H1 (cell line): ENCODE measurements around the gene DBNDD1. TPM values are rescaled to one million over a fixed set of nuclear protein-coding genes. Genes with fewer than 3 reads are reported as not detected.

Experiments used
- CTCF ChIA-PET: fragments of 300-600 bp; sonication (Branson Sonifier 250); formaldehyde crosslinking; loops from one replicate; lab custom pipeline; 2021; ENCODE audit not compliant: partially characterized antibody; lab: Charles Lee
- POLR2A ChIA-PET: fragments of 300-600 bp; sonication (Branson Sonifier 250); formaldehyde crosslinking; loops from one replicate; lab custom pipeline; 2021; ENCODE audit warnings: inconsistent platforms; ENCODE audit not compliant: partially characterized antibody; lab: Charles Lee
- DNase-seq, 2 experiments: peaks; one replicate each; pipeline versions ENCODE4 v3.0.0 to v3.0.0-alpha.2; 2010 to 2022; ENCODE audit warnings: low spot score in 2 of 2, low read depth in 1 of 2, mixed read lengths in 1 of 2
- FAIRE-seq: peaks from 2 replicates; lab custom pipeline; 2011; peaks lifted over from hg19 to GRCh38; lab: Jason Lieb, UNC
- H2AFZ ChIP-seq: 2 replicates; pipeline ENCODE4 v1.8.1; 2012; ENCODE audit warnings: low read length, inconsistent platforms
- H2AK5ac ChIP-seq: 2 replicates; pipeline ENCODE4 v1.6.1; 2013; ENCODE audit warnings: low read depth, low read length
- H2BK120ac ChIP-seq: replicated peaks from 2 replicates; pipeline ENCODE3; 2013; ENCODE audit warnings: low read depth, low read length, inconsistent platforms
- H2BK12ac ChIP-seq: 2 replicates; pipeline ENCODE4 v1.6.1; 2013; ENCODE audit warnings: low read depth, low read length
- H2BK15ac ChIP-seq: 2 replicates; pipeline ENCODE4 v1.6.1; 2013; ENCODE audit warnings: low read length
- H2BK20ac ChIP-seq: 2 replicates; pipeline ENCODE4 v1.6.1; 2013; ENCODE audit warnings: low read length
- H2BK5ac ChIP-seq: 2 replicates; pipeline ENCODE4 v1.6.1; 2013; ENCODE audit warnings: low read depth, low read length
- H3K14ac ChIP-seq: 2 replicates; pipeline ENCODE4 v1.6.1; 2013; ENCODE audit warnings: inconsistent platforms; ENCODE audit not compliant: insufficient read length
- H3K18ac ChIP-seq: 2 replicates; pipeline ENCODE4 v1.6.1; 2013; ENCODE audit warnings: low read length; ENCODE audit errors: extremely low read depth
- H3K23ac ChIP-seq: 2 replicates; pipeline ENCODE4 v1.6.1; 2013; ENCODE audit warnings: inconsistent platforms; ENCODE audit not compliant: insufficient read length
- H3K23me2 ChIP-seq: 2 replicates; pipeline ENCODE4 v1.6.1; 2013; ENCODE audit warnings: low read depth, low read length
- H3K27ac ChIP-seq: 2 replicates; pipeline ENCODE4 v1.6.1; 2011; ENCODE audit warnings: low read depth, low read length, inconsistent platforms
- H3K27me3 ChIP-seq, 4 experiments: replicated peaks in 1 of 4; 1 replicate in 1 of 4; 2 replicates in 3 of 4; pipeline versions ENCODE4 v1.6.1 to v1.8.1; 2011 to 2013; ENCODE audit warnings: low read length in 3 of 4, mild to moderate bottlenecking in 3 of 4, inconsistent platforms in 2 of 4, mixed read lengths in 2 of 4, moderate library complexity in 1 of 4; ENCODE audit not compliant: control insufficient read depth in 3 of 4, insufficient read depth in 3 of 4; ENCODE audit errors: extremely low read depth in 1 of 4
- H3K36me3 ChIP-seq, 4 experiments: 2 replicates each; pipeline versions ENCODE4 v1.6.1 to v1.8.1; 2011 to 2013; ENCODE audit warnings: mild to moderate bottlenecking in 4 of 4, low read length in 3 of 4, moderate library complexity in 2 of 4, control low read depth in 1 of 4, inconsistent platforms in 1 of 4; ENCODE audit not compliant: insufficient read depth in 4 of 4, control insufficient read depth in 2 of 4
- H3K4ac ChIP-seq: replicated peaks from 2 replicates; pipeline ENCODE3; 2013; ENCODE audit warnings: low read length, low read depth, mixed read lengths, inconsistent platforms; ENCODE audit not compliant: insufficient read length
- H3K4me1 ChIP-seq, 4 experiments: replicated peaks in 1 of 4; 1 replicate in 1 of 4; 2 replicates in 3 of 4; pipeline versions ENCODE4 v1.6.1 to v1.8.1; 2011 to 2013; ENCODE audit warnings: low read length in 3 of 4, inconsistent platforms in 2 of 4, mixed read lengths in 1 of 4; ENCODE audit not compliant: insufficient read depth in 4 of 4, control insufficient read depth in 3 of 4
- H3K4me2 ChIP-seq, 2 experiments: 2 replicates each; pipeline versions ENCODE4 v1.6.1 to v1.8.1; 2011 to 2013; ENCODE audit warnings: low read depth in 2 of 2, low read length in 2 of 2, control low read depth in 1 of 2, inconsistent platforms in 1 of 2, mild to moderate bottlenecking in 1 of 2; ENCODE audit not compliant: insufficient read depth in 1 of 2
- H3K4me3 ChIP-seq, 4 experiments: fragments of 200-600, 300-600 bp in 1 of 4; sonication (generic), shearing (Covaris generic), sonication (Bioruptor Twin) in 1 of 4; 2 replicates each; pipeline versions ENCODE4 v1.5.1 to v1.8.1; 2011 to 2016; ENCODE audit warnings: low read length in 4 of 4, low read depth in 3 of 4, control low read depth in 2 of 4, inconsistent platforms in 2 of 4, mild to moderate bottlenecking in 2 of 4, mixed read lengths in 1 of 4, moderate library complexity in 1 of 4; ENCODE audit not compliant: insufficient read depth in 2 of 4; ENCODE audit errors: extremely low read depth in 1 of 4
- H3K56ac ChIP-seq: replicated peaks from 2 replicates; pipeline ENCODE3; 2013; ENCODE audit warnings: low read depth, mild to moderate bottlenecking, mixed read lengths, low read length, inconsistent platforms; ENCODE audit not compliant: insufficient read length
- H3K79me1 ChIP-seq: 2 replicates; pipeline ENCODE4 v1.6.1; 2013; ENCODE audit warnings: low read depth, low read length, control low read depth
- H3K79me2 ChIP-seq, 2 experiments: 2 replicates each; pipeline versions ENCODE4 v1.6.1 to v1.8.1; 2012 to 2013; ENCODE audit warnings: low read length in 2 of 2, mild to moderate bottlenecking in 2 of 2, inconsistent platforms in 1 of 2; ENCODE audit not compliant: insufficient read depth in 2 of 2, control insufficient read depth in 1 of 2
- H3K9ac ChIP-seq, 4 experiments: replicated peaks in 1 of 4; 1 replicate in 1 of 4; 2 replicates in 3 of 4; pipeline versions ENCODE4 v1.6.1 to v1.8.1; 2011 to 2013; ENCODE audit warnings: low read depth in 3 of 4, low read length in 3 of 4, control low read depth in 2 of 4, mild to moderate bottlenecking in 2 of 4, moderate library complexity in 2 of 4, inconsistent platforms in 1 of 4; ENCODE audit errors: extremely low read depth in 1 of 4
- H3K9me3 ChIP-seq, 2 experiments: 2 replicates each; pipeline versions ENCODE4 v1.6.1 to v1.8.1; 2012 to 2013; ENCODE audit warnings: mild to moderate bottlenecking in 2 of 2, moderate library complexity in 2 of 2, control low read depth in 1 of 2, inconsistent platforms in 1 of 2, low read depth in 1 of 2, low read length in 1 of 2, mixed read lengths in 1 of 2; ENCODE audit not compliant: insufficient read depth in 2 of 2
- H4K20me1 ChIP-seq, 2 experiments: replicated peaks in 1 of 2; 2 replicates each; pipeline versions ENCODE3 to v1.8.1; 2011 to 2013; ENCODE audit warnings: inconsistent platforms in 2 of 2, low read length in 2 of 2, mild to moderate bottlenecking in 1 of 2; ENCODE audit not compliant: insufficient read depth in 2 of 2, control insufficient read depth in 1 of 2
- H4K5ac ChIP-seq: 2 replicates; pipeline ENCODE4 v1.6.1; 2013; ENCODE audit warnings: low read length, low read depth, mixed read lengths, inconsistent platforms; ENCODE audit not compliant: insufficient read length
- H4K8ac ChIP-seq: 2 replicates; pipeline ENCODE4 v1.8.0; 2013; ENCODE audit warnings: mild to moderate bottlenecking, moderate library complexity, low read length, inconsistent platforms; ENCODE audit not compliant: insufficient read depth; ENCODE audit errors: extremely low read depth
- H4K91ac ChIP-seq: replicated peaks from 2 replicates; pipeline ENCODE3; 2013; ENCODE audit warnings: low read length, mixed read lengths, inconsistent platforms; ENCODE audit not compliant: insufficient read length
- CBX8 ChIP-seq: fragments of 300-800, 300-1000 bp; sonication (generic); IDR thresholded peaks from 2 replicates; pipeline ENCODE4 v1.7.1; 2016; ENCODE audit warnings: low read depth, low read length, borderline replicate concordance
- CTBP2 ChIP-seq: IDR thresholded peaks from 2 replicates; pipeline ENCODE4 v1.7.0; 2011; ENCODE audit warnings: borderline replicate concordance, mild to moderate bottlenecking, moderate library complexity, mixed read lengths, low read length; ENCODE audit not compliant: insufficient read depth, insufficient read length
- FOSL1 ChIP-seq: IDR thresholded peaks from 2 replicates; pipeline ENCODE4 v1.6.1; 2011; ENCODE audit warnings: mild to moderate bottlenecking, low read depth, low read length, moderate library complexity; ENCODE audit not compliant: insufficient read depth
- GABPA ChIP-seq: IDR thresholded peaks from 2 replicates; pipeline ENCODE4 v1.6.1; 2011; ENCODE audit warnings: mild to moderate bottlenecking, low read length, moderate library complexity, borderline replicate concordance; ENCODE audit not compliant: insufficient read depth
- POLR2AphosphoS5 ChIP-seq: IDR thresholded peaks from 2 replicates; pipeline ENCODE4 v1.6.1; 2011; ENCODE audit warnings: low read depth, low read length
- POU5F1 ChIP-seq: IDR thresholded peaks from 2 replicates; pipeline ENCODE4 v1.6.1; 2011; ENCODE audit warnings: low read depth, mild to moderate bottlenecking, low read length, moderate library complexity
- RXRA ChIP-seq: IDR thresholded peaks from 2 replicates; pipeline ENCODE4 v1.6.1; 2011; ENCODE audit warnings: low read depth, mild to moderate bottlenecking, low read length, moderate library complexity; ENCODE audit not compliant: insufficient read depth
- SIN3A ChIP-seq, 2 experiments: IDR thresholded peaks in 1 of 2; conservative IDR thresholded peaks in 1 of 2; 2 replicates each; pipeline ENCODE4 v1.6.1; 2011 to 2012; ENCODE audit warnings: low read length in 2 of 2, improper control_type of control experiment in 1 of 2, low read depth in 1 of 2, mild to moderate bottlenecking in 1 of 2
- SUZ12 ChIP-seq: fragments of 200-600 bp; sonication (generic); IDR thresholded peaks from 2 replicates; pipeline ENCODE4 v1.6.1; 2012; ENCODE audit warnings: mild to moderate bottlenecking, inconsistent platforms, low read length, moderate library complexity, mixed read lengths
- TCF12 ChIP-seq: IDR thresholded peaks from 2 replicates; pipeline ENCODE4 v1.6.1; 2011; ENCODE audit warnings: low read depth, mild to moderate bottlenecking, low read length
- TEAD4 ChIP-seq: IDR thresholded peaks from 2 replicates; pipeline ENCODE4 v1.6.1; 2012; ENCODE audit warnings: low read depth, low read length, inconsistent platforms, mixed read lengths
- YY1 ChIP-seq: IDR thresholded peaks from 2 replicates; pipeline ENCODE4 v1.6.1; 2011; ENCODE audit warnings: low read depth, mild to moderate bottlenecking, low read length
- WGBS, 2 experiments: shearing (Covaris generic) in 1 of 2; methylation state at CpG; one replicate each; pipeline versions ENCODE4 v1.1.6 to v1.1.7; 2013 to 2015; ENCODE audit warnings: low lambda C conversion rate in 2 of 2, mixed read lengths in 2 of 2, inconsistent platforms in 1 of 2, low coverage in 1 of 2, missing lambda C conversion rate in 1 of 2; ENCODE audit not compliant: insufficient replicate concordance in 2 of 2, insufficient coverage in 1 of 2, insufficient read length in 1 of 2; ENCODE audit errors: extremely low coverage in 1 of 2, missing lambda C conversion rate in 1 of 2; 5-methylcytosine and 5-hydroxymethylcytosine counted together
- polyA plus RNA-seq, 7 experiments: library from polyadenylated mRNA; depleted of rRNA in 3 of 7; stranded (reverse) in 5 of 7; unstranded in 2 of 7; fragments of >200 nt in 5 of 7; fragments of 200-250 nt in 2 of 7; gene quantifications; 1 replicate in 5 of 7; 2 replicates in 1 of 7; 4 replicates in 1 of 7; pipeline versions ENCODE4 v1.2.1 to v1.2.3, GENCODE V29; 2011 to 2013; ENCODE audit warnings: missing spikeins in 2 of 7, mixed read lengths in 2 of 7
- total RNA-seq: library from RNA; stranded (reverse); fragmentation: NEBNext Ultra II Directional; extraction: Animal tissue kit (Norgen Biotek cat#: 25700); gene quantifications from 2 replicates; pipeline ENCODE4 v1.2.1, GENCODE V29; 2021

Gene DBNDD1
- total and polyA plus RNA-seq, 2 of the 8 experiments (the other 6 are each of a cell fraction or from before 2014, with no cell fraction given), result 69.9 to 92.6 TPM

DNA sequence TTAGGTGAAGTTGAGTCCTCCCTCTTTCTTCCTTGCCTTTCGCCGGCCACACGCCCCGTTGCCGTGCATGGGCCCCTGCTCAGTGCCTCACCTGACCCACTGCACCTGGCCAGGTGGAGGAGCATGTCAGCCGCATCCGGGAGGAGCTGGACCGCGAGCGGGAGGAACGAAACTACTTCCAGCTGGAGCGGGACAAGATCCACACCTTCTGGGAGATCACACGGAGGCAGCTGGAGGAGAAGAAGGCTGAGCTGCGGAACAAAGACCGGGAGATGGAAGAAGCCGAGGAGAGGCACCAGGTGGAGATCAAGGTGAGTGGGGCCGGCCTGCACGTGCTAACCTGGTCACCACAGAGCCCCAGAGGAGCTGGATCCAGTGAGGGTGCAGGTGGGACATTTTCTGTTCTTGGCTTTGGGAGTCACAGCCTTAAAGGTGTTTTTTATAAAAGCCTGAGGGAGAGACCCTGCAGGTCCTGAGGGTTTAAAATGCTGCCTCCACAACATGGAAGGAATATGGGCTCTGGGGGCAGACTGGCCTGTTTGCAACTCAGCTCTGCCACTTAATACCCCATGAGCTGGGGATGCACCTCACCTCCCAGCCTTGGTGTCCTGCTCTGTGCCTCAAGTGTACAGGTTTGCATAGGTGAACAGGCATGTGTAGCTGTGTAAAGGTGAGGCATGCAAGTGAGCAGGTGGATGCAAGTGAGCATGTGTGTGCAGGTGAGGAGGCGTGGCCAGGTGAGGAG lies 12.1 kb upstream of the DBNDD1 start:
- Histone ChIP-seq H2BK12ac (no peak overlapping the region), H4K8ac (no peak overlapping the region; the same call in 1 of the 2 replicates), H3K79me2 (no peaks in the 10 kb centered on the region), H2BK20ac (no peak overlapping the region), H3K4ac (no peak overlapping the region), H4K20me1 (peaks cover 0 to 3% of the 10 kb centered on the region in 2 experiments), H3K27me3 (no peaks in the 10 kb centered on the region), H3K14ac (no peak overlapping the region), H3K4me3 (no peak overlapping the region), H3K9ac (no peak overlapping the region; a peak in 1 of 7 replicates), H3K23me2 (0 out of 2 replicates have a peak, but pooled peaks cover 2% of the 10 kb centered on the region), H3K23ac (no peak overlapping the region), H2AK5ac (0 out of 2 replicates have a peak overlapping the region, but pooled peaks have one; percentile 25), H3K27ac (no peak overlapping the region), H3K9me3 (no peaks in the 10 kb centered on the region), H3K4me1 (peaks cover 0 to 13% (median 7%) of the 10 kb centered on the region in 4 experiments; a peak in 5 of 7 replicates), H2BK15ac (no peak overlapping the region), H4K91ac (no peak overlapping the region), H3K4me2 (no peak overlapping the region), H4K5ac (no peak overlapping the region), H3K36me3 (peaks cover 2 to 29% (median 16%) of the 10 kb centered on the region in 4 experiments; a peak in 7 of 8 replicates), H3K79me1 (no peaks in the 10 kb centered on the region; the same call in 1 of the 2 replicates), H3K56ac (no peak overlapping the region), H2BK5ac (peak overlapping the region; percentile 26; the same call in 1 of the 2 replicates), H2BK120ac (no peak overlapping the region), H2AFZ (no peak overlapping the region), H3K18ac (no peak overlapping the region)
- FAIRE-seq (no peak), DNase-seq (no peak)
- POLR2A ChIA-PET, result interaction anchor here (1.1 to 1.2 kb wide), 3 partner anchors 9 to 13 kb away, joined by 3 to 5 read pairs (median 4); no protein-coding TSS in a partner anchor
- 93% methylated on average over 19 of the region's 19 CpGs; no CpG with 5 or more reads in 1 of the 2 experiments for WGBS, 2 experiments
- CTCF ChIA-PET, result interaction anchor here (0.9 to 1.1 kb wide), 2 partner anchors 12 to 107 kb away, joined by 3 to 4 read pairs; no protein-coding TSS in a partner anchor
- TF ChIP-seq SIN3A (conservative IDR thresholded peaks at IDR 0.05 in 1 of 2, IDR thresholded peaks at IDR 0.05 in 1 of 2; ENCODE audit: low read depth in 1 of 2, low read length in 2 of 2), result no peak
- TF ChIP-seq YY1, result no peak
- TF ChIP-seq FOSL1, result no peak
- TF ChIP-seq SUZ12, result no peak
- no peak for TF ChIP-seq TCF12
- TF ChIP-seq CTBP2, result no peak
- no peak for TF ChIP-seq TEAD4
- no peak for TF ChIP-seq POLR2AphosphoS5
- no peak for TF ChIP-seq RXRA
- no peak for TF ChIP-seq GABPA
- TF ChIP-seq POU5F1, result no peak
- no peak for TF ChIP-seq CBX8
